ENCODE data around the gene PHTF2.

Gene PHTF2

DNA sequence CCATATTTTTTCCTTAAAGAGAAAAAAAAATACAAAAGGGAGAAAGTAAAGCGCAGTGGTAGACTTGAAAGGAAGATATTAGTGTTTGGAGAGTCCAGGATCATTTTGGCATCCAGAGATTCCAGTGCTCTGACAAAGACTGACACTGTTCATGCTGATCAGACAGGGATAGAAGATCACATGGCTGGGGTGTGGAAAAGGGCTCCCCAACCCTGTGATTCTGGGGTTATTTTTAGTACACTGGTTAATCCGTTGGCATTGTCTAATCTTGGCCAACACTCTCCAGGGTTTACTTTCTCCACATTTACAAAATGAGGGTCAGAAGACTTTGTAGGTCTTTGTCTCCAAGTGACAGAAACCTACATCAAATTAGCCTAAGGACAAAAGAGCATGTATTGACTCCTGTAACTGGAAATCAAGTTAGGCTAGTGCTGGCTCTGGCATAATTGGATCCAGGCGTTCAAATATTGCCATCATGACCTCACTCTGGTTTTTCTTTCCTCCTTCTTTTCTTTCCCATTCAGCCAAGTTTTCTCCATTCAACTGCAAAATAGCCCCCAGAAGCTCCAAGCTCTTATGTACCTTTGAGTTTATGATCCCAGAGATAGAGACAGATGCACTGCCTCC lies 181.6 kb downstream of the PHTF2 start:
- TF ChIP-seq FOXP2 (optimal IDR thresholded peaks at IDR 0.05; ENCODE audit: borderline replicate concordance, extremely low read depth, extremely low read length, insufficient read depth) (no peak), TAF1 (IDR thresholded peaks at IDR 0.05; ENCODE audit: borderline replicate concordance, insufficient read depth, low read length) (no peak), SIN3A (IDR thresholded peaks at IDR 0.05; ENCODE audit: borderline replicate concordance, insufficient read depth, low read length) (no peak), POLR2AphosphoS5 (IDR thresholded peaks at IDR 0.05; ENCODE audit: low read depth, low read length) (no peak)
- TF ChIP-seq, protein P1, sequence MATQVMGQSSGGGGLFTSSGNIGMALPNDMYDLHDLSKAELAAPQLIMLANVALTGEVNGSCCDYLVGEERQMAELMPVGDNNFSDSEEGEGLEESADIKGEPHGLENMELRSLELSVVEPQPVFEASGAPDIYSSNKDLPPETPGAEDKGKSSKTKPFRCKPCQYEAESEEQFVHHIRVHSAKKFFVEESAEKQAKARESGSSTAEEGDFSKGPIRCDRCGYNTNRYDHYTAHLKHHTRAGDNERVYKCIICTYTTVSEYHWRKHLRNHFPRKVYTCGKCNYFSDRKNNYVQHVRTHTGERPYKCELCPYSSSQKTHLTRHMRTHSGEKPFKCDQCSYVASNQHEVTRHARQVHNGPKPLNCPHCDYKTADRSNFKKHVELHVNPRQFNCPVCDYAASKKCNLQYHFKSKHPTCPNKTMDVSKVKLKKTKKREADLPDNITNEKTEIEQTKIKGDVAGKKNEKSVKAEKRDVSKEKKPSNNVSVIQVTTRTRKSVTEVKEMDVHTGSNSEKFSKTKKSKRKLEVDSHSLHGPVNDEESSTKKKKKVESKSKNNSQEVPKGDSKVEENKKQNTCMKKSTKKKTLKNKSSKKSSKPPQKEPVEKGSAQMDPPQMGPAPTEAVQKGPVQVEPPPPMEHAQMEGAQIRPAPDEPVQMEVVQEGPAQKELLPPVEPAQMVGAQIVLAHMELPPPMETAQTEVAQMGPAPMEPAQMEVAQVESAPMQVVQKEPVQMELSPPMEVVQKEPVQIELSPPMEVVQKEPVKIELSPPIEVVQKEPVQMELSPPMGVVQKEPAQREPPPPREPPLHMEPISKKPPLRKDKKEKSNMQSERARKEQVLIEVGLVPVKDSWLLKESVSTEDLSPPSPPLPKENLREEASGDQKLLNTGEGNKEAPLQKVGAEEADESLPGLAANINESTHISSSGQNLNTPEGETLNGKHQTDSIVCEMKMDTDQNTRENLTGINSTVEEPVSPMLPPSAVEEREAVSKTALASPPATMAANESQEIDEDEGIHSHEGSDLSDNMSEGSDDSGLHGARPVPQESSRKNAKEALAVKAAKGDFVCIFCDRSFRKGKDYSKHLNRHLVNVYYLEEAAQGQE (IDR thresholded peaks at IDR 0.05; ENCODE audit: insufficient read depth in 1 of 2, low read depth in 2 of 2, low read length in 2 of 2), result no peak

DNA sequence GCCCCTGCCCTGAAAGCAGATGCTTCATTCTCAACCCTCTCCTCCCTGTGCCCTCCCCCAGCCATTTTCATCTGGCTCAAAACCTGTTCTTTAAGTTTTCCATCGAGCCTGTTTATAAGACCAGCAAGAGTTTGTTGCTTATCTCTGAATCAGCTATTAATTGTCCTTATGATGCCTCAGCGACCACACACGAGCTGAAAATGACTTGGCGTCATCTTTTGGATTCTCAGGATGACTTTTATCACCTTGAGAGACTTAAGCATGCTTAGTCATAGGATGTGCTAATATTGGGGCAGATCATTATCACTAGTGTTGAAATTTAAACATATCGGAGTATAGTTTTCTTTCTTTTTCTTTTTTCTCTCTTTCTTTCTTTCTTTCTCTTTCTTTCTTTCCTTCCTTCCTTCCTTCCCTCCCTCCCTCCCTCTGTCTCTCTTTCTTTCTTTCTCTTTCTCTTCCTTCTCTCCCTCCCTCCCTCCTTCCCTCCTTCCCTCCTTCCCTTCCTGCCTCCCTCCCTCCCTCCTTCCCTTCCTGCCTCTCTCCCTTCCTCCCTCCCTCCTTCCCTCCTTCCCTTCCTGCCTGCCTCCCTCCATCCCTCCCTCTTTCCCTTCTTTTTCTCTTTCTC lies 184.5 kb downstream of the PHTF2 start:
- no peak for TF ChIP-seq SIN3A (IDR thresholded peaks at IDR 0.05; ENCODE audit: borderline replicate concordance, insufficient read depth, low read length)
- TF ChIP-seq TAF1 (IDR thresholded peaks at IDR 0.05; ENCODE audit: borderline replicate concordance, insufficient read depth, low read length), result no peak
- no peak for TF ChIP-seq FOXP2 (optimal IDR thresholded peaks at IDR 0.05; ENCODE audit: borderline replicate concordance, extremely low read depth, extremely low read length, insufficient read depth)
- TF ChIP-seq, protein P1 (IDR thresholded peaks at IDR 0.05; ENCODE audit: insufficient read depth in 1 of 2, low read depth in 2 of 2, low read length in 2 of 2), result no peak
- TF ChIP-seq POLR2AphosphoS5 (IDR thresholded peaks at IDR 0.05; ENCODE audit: low read depth, low read length), result no peak

DNA sequence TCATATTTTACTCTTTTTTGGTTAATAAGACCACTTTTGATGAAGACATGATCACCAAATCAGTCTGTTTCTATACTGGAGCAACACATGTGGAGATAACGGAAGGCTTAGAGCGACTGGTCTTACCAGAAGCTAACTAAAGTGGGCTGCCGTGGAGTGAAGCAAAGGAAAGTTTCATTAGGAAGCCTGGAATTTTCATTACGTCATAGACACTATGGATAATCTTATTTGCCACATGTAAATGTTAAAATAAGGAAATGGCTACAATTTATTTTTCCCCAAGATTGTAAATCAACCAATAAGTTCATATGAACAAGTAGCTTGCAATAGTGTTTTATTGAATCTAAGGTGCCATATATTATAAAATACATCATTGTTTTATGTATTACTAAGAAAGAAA lies 185.4 kb downstream of the PHTF2 start:
- no peak for TF ChIP-seq TAF1 (IDR thresholded peaks at IDR 0.05; ENCODE audit: borderline replicate concordance, insufficient read depth, low read length)

DNA sequence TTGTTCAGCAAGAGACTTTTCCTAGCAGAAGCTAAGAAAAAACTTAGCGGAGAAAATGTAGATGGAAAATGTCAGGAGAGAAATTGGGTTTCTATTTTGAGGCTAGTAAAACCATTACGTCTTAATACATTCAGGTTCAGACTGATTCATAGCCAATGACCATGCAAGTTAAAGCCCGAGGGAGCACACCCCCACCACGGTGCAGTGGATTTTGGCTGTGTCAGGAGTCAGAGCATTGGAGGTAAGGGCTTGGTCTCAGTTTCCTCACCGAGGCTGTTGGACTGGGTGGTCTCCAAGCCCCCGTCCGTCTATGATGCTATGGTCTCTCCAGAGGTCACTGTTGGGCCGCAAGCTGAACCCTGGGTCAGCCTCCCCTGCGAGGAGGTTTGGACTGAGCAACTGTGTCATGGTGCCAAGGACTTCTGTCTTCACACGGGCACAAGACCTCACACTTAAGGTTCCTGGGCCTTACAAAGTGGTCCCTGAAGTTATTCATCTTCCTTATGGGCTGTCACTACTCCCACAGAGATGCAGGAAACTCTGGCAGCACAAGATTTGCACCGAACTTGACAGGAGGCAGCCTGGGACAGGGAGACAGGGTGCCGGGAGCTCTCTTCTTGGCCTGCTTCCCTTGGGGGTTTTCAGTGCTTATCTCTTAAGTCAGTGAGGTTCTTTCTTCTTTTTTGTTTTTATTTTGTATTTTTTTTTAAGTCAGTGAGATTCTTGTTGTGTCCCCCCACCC lies 186.8 kb downstream of the PHTF2 start:
- TF ChIP-seq TAF1 (IDR thresholded peaks at IDR 0.05; ENCODE audit: borderline replicate concordance, insufficient read depth, low read length) (no peak), POLR2AphosphoS5 (IDR thresholded peaks at IDR 0.05; ENCODE audit: low read depth, low read length) (no peak), SIN3A (IDR thresholded peaks at IDR 0.05; ENCODE audit: borderline replicate concordance, insufficient read depth, low read length) (no peak), FOXP2 (optimal IDR thresholded peaks at IDR 0.05; ENCODE audit: borderline replicate concordance, extremely low read depth, extremely low read length, insufficient read depth) (no peak)
- TF ChIP-seq, protein P1 (IDR thresholded peaks at IDR 0.05; ENCODE audit: insufficient read depth in 1 of 2, low read depth in 2 of 2, low read length in 2 of 2), result no peak

DNA sequence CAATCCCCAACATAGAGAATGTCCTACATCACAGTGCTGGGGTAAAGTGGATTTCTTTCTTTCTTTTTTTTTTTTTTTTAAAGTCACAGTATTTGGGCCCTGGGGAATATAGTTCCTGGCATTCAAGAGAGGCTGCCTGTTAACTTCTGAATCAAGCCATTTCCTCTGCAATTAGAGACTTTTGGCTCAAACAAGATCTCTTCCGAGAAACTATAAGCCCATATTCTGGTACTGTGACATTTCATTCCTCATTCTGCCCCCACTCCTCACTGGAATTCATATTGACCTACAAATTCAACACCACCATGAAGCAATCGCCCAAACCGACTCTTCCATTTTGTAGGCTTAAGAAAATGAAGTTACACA lies 187.4 kb downstream of the PHTF2 start:
- TF ChIP-seq, protein P1 (IDR thresholded peaks at IDR 0.05; ENCODE audit: insufficient read depth in 1 of 2, low read depth in 2 of 2, low read length in 2 of 2), result no peak
- TF ChIP-seq SIN3A (IDR thresholded peaks at IDR 0.05; ENCODE audit: borderline replicate concordance, insufficient read depth, low read length) (no peak), TAF1 (IDR thresholded peaks at IDR 0.05; ENCODE audit: borderline replicate concordance, insufficient read depth, low read length) (no peak)

All from PFSK-1 (cell line).